Measurements from ENCODE around the gene P2RY13. TPM values are rescaled to one million over a fixed set of nuclear protein-coding genes. Genes with fewer than 3 reads are reported as not detected.

Gene P2RY13
- total RNA-seq, 1 experiment from 2014 or later: not detected

DNA sequence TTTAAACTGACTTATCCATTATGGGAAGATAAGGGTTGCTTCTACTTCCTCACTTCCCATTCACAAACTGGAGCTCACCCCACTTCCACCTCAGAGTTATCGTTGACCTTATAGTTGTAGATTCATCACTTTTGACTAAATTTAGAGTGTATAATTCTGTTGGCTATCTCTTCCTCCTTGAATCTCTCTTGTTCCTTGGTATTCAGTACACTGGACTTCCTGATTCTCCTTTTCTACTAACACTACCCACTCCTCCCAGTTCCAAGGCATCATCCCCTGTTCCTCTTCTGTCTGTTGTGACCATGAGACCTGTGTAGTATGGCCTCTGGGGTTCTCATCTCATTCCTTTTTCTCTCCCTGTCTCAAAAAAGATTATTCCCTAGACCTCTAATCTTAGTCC is 6.8 kb downstream of the P2RY13 start (continued):
- TF ChIP-seq, protein P1, sequence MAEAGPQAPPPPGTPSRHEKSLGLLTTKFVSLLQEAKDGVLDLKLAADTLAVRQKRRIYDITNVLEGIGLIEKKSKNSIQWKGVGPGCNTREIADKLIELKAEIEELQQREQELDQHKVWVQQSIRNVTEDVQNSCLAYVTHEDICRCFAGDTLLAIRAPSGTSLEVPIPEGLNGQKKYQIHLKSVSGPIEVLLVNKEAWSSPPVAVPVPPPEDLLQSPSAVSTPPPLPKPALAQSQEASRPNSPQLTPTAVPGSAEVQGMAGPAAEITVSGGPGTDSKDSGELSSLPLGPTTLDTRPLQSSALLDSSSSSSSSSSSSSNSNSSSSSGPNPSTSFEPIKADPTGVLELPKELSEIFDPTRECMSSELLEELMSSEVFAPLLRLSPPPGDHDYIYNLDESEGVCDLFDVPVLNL (CRISPR knock-in tag; IDR thresholded peaks at IDR 0.05; ENCODE audit: borderline replicate concordance, low read depth): no peak
- no peak for TF ChIP-seq ZNF232 (CRISPR knock-in tag; IDR thresholded peaks at IDR 0.05)
- TF ChIP-seq, protein P2, sequence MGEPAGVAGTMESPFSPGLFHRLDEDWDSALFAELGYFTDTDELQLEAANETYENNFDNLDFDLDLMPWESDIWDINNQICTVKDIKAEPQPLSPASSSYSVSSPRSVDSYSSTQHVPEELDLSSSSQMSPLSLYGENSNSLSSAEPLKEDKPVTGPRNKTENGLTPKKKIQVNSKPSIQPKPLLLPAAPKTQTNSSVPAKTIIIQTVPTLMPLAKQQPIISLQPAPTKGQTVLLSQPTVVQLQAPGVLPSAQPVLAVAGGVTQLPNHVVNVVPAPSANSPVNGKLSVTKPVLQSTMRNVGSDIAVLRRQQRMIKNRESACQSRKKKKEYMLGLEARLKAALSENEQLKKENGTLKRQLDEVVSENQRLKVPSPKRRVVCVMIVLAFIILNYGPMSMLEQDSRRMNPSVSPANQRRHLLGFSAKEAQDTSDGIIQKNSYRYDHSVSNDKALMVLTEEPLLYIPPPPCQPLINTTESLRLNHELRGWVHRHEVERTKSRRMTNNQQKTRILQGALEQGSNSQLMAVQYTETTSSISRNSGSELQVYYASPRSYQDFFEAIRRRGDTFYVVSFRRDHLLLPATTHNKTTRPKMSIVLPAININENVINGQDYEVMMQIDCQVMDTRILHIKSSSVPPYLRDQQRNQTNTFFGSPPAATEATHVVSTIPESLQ (CRISPR knock-in tag; IDR thresholded peaks at IDR 0.05): no peak
- TF ChIP-seq, protein P3, sequence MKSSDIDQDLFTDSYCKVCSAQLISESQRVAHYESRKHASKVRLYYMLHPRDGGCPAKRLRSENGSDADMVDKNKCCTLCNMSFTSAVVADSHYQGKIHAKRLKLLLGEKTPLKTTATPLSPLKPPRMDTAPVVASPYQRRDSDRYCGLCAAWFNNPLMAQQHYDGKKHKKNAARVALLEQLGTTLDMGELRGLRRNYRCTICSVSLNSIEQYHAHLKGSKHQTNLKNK (CRISPR knock-in tag; IDR thresholded peaks at IDR 0.05): no peak
- TF ChIP-seq JUN (CRISPR knock-in tag; IDR thresholded peaks at IDR 0.05): no peak
- TF ChIP-seq, protein P4, sequence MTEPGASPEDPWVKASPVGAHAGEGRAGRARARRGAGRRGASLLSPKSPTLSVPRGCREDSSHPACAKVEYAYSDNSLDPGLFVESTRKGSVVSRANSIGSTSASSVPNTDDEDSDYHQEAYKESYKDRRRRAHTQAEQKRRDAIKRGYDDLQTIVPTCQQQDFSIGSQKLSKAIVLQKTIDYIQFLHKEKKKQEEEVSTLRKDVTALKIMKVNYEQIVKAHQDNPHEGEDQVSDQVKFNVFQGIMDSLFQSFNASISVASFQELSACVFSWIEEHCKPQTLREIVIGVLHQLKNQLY (CRISPR knock-in tag; IDR thresholded peaks at IDR 0.05): no peak

DNA sequence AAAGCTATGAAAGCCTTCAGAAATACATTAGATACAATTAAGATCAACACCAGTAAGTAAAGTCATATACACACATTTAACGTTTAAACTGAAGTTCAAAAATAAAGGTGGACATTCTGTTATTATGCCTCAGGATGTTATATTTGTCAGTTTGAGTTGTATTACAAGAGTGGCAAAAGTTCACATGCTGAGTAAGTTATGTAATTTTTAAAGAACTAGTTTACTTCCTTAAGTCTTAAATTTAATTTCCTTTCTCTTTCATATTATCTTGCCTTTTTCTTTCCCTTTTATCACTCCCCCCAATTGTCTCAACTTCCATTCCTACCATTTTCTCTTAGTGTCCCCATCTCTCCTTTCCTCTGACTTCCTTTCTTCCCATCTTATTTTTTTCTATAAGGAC is 7.8 kb downstream of the P2RY13 start:
- ChIA-PET POLR2A (no interaction called here), CTCF (no interaction called here)
- no peak for DNase-seq (ENCODE audit: low spot score)

More for the DNA sequence above, 7.8 kb downstream of the P2RY13 start:
- TF ChIP-seq HMGA2 (CRISPR knock-in tag; IDR thresholded peaks at IDR 0.05) (no peak), EMX1 (CRISPR knock-in tag; IDR thresholded peaks at IDR 0.05) (no peak), CBFB (CRISPR knock-in tag; IDR thresholded peaks at IDR 0.05; ENCODE audit: low read depth) (no peak), SP1 (CRISPR knock-in tag; conservative IDR thresholded peaks at IDR 0.05) (no peak)
- TF ChIP-seq, protein P5, sequence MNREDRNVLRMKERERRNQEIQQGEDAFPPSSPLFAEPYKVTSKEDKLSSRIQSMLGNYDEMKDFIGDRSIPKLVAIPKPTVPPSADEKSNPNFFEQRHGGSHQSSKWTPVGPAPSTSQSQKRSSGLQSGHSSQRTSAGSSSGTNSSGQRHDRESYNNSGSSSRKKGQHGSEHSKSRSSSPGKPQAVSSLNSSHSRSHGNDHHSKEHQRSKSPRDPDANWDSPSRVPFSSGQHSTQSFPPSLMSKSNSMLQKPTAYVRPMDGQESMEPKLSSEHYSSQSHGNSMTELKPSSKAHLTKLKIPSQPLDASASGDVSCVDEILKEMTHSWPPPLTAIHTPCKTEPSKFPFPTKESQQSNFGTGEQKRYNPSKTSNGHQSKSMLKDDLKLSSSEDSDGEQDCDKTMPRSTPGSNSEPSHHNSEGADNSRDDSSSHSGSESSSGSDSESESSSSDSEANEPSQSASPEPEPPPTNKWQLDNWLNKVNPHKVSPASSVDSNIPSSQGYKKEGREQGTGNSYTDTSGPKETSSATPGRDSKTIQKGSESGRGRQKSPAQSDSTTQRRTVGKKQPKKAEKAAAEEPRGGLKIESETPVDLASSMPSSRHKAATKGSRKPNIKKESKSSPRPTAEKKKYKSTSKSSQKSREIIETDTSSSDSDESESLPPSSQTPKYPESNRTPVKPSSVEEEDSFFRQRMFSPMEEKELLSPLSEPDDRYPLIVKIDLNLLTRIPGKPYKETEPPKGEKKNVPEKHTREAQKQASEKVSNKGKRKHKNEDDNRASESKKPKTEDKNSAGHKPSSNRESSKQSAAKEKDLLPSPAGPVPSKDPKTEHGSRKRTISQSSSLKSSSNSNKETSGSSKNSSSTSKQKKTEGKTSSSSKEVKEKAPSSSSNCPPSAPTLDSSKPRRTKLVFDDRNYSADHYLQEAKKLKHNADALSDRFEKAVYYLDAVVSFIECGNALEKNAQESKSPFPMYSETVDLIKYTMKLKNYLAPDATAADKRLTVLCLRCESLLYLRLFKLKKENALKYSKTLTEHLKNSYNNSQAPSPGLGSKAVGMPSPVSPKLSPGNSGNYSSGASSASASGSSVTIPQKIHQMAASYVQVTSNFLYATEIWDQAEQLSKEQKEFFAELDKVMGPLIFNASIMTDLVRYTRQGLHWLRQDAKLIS (CRISPR knock-in tag; IDR thresholded peaks at IDR 0.05; ENCODE audit: borderline replicate concordance): no peak
- TF ChIP-seq, protein P6, sequence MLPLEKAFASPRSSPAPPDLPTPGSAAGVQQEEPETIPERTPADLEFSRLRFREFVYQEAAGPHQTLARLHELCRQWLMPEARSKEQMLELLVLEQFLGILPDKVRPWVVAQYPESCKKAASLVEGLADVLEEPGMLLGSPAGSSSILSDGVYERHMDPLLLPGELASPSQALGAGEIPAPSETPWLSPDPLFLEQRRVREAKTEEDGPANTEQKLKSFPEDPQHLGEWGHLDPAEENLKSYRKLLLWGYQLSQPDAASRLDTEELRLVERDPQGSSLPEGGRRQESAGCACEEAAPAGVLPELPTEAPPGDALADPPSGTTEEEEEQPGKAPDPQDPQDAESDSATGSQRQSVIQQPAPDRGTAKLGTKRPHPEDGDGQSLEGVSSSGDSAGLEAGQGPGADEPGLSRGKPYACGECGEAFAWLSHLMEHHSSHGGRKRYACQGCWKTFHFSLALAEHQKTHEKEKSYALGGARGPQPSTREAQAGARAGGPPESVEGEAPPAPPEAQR (CRISPR knock-in tag; IDR thresholded peaks at IDR 0.05): no peak
- TF ChIP-seq, protein P7, sequence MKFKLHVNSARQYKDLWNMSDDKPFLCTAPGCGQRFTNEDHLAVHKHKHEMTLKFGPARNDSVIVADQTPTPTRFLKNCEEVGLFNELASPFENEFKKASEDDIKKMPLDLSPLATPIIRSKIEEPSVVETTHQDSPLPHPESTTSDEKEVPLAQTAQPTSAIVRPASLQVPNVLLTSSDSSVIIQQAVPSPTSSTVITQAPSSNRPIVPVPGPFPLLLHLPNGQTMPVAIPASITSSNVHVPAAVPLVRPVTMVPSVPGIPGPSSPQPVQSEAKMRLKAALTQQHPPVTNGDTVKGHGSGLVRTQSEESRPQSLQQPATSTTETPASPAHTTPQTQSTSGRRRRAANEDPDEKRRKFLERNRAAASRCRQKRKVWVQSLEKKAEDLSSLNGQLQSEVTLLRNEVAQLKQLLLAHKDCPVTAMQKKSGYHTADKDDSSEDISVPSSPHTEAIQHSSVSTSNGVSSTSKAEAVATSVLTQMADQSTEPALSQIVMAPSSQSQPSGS (CRISPR knock-in tag; IDR thresholded peaks at IDR 0.05; ENCODE audit: borderline replicate concordance, low read depth): no peak
- TF ChIP-seq, protein P8, sequence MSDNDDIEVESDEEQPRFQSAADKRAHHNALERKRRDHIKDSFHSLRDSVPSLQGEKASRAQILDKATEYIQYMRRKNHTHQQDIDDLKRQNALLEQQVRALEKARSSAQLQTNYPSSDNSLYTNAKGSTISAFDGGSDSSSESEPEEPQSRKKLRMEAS (CRISPR knock-in tag; IDR thresholded peaks at IDR 0.05): no peak
- TF ChIP-seq, protein P9, sequence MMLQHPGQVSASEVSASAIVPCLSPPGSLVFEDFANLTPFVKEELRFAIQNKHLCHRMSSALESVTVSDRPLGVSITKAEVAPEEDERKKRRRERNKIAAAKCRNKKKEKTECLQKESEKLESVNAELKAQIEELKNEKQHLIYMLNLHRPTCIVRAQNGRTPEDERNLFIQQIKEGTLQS (CRISPR knock-in tag; conservative IDR thresholded peaks at IDR 0.05): no peak
- TF ChIP-seq, protein P10, sequence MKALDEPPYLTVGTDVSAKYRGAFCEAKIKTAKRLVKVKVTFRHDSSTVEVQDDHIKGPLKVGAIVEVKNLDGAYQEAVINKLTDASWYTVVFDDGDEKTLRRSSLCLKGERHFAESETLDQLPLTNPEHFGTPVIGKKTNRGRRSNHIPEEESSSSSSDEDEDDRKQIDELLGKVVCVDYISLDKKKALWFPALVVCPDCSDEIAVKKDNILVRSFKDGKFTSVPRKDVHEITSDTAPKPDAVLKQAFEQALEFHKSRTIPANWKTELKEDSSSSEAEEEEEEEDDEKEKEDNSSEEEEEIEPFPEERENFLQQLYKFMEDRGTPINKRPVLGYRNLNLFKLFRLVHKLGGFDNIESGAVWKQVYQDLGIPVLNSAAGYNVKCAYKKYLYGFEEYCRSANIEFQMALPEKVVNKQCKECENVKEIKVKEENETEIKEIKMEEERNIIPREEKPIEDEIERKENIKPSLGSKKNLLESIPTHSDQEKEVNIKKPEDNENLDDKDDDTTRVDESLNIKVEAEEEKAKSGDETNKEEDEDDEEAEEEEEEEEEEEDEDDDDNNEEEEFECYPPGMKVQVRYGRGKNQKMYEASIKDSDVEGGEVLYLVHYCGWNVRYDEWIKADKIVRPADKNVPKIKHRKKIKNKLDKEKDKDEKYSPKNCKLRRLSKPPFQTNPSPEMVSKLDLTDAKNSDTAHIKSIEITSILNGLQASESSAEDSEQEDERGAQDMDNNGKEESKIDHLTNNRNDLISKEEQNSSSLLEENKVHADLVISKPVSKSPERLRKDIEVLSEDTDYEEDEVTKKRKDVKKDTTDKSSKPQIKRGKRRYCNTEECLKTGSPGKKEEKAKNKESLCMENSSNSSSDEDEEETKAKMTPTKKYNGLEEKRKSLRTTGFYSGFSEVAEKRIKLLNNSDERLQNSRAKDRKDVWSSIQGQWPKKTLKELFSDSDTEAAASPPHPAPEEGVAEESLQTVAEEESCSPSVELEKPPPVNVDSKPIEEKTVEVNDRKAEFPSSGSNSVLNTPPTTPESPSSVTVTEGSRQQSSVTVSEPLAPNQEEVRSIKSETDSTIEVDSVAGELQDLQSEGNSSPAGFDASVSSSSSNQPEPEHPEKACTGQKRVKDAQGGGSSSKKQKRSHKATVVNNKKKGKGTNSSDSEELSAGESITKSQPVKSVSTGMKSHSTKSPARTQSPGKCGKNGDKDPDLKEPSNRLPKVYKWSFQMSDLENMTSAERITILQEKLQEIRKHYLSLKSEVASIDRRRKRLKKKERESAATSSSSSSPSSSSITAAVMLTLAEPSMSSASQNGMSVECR (CRISPR knock-in tag; IDR thresholded peaks at IDR 0.05; ENCODE audit: borderline replicate concordance): no peak
- TF ChIP-seq, protein P2 (CRISPR knock-in tag; IDR thresholded peaks at IDR 0.05): no peak
- Mint-ChIP-seq H3K4me1 (peaks cover 15% of the 10 kb centered on the region), H3K4me3 (no peak overlapping the region), H3K36me3 (no peaks in the 10 kb centered on the region), H3K27ac (no peak overlapping the region), H3K9me3 (no peaks in the 10 kb centered on the region; the same call in 1 of the 2 replicates), H3K27me3 (ENCODE audit: low read depth) (no peaks in the 10 kb centered on the region)
- ATAC-seq: no peak
